Gastroesophageal sphincter (tissue), 3 donors: Measurements from ENCODE around the gene ZNF648.

ENCODE experiments used
- POLR2AphosphoS5 ChIP-seq: sonication (generic); formaldehyde crosslinking; IDR thresholded peaks from one replicate; pipeline ENCODE4 v1.6.1; 2017; ENCODE audit warnings: antibody characterized with exemption
- TF ChIP-seq, protein P1 (sequence below), 4 experiments: fragments of 200-600 bp in 2 of 4; fragments of 450-650 bp in 2 of 4; sonication (generic) in 1 of 4; IDR thresholded peaks; one replicate each; pipeline ENCODE4 v1.5.1; 2017 to 2019; ENCODE audit warnings: antibody characterized with exemption in 4 of 4, mild to moderate bottlenecking in 2 of 4, moderate library complexity in 2 of 4

- TF ChIP-seq, protein P1, sequence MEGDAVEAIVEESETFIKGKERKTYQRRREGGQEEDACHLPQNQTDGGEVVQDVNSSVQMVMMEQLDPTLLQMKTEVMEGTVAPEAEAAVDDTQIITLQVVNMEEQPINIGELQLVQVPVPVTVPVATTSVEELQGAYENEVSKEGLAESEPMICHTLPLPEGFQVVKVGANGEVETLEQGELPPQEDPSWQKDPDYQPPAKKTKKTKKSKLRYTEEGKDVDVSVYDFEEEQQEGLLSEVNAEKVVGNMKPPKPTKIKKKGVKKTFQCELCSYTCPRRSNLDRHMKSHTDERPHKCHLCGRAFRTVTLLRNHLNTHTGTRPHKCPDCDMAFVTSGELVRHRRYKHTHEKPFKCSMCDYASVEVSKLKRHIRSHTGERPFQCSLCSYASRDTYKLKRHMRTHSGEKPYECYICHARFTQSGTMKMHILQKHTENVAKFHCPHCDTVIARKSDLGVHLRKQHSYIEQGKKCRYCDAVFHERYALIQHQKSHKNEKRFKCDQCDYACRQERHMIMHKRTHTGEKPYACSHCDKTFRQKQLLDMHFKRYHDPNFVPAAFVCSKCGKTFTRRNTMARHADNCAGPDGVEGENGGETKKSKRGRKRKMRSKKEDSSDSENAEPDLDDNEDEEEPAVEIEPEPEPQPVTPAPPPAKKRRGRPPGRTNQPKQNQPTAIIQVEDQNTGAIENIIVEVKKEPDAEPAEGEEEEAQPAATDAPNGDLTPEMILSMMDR (IDR thresholded peaks at IDR 0.05): no peak
- no peak for TF ChIP-seq POLR2AphosphoS5
Measured at GRCh38 chr1:182071924-182072323, 10.4 kb upstream of the ZNF648 start.
